Kidney tubule cell (primary cell): ENCODE data around the gene SLIT1.

Experiments used
- DNase-seq: peaks from one replicate; pipeline ENCODE4 v3.0.0-alpha.2; 2018; ENCODE audit warnings: low spot score

The SLIT1 gene

GRCh38 chr10:97200616-97201015 lies 14.9 kb upstream of the SLIT1 start:
- DNase-seq, result peak; percentile 55

GRCh38 chr10:97199152-97199551 lies 13.4 kb upstream of the SLIT1 start:
- DNase-seq, result no peak

- DNase-seq, result no peak
Observed at GRCh38 chr10:97197030-97197500, 11.3 kb upstream of the SLIT1 start.

GRCh38 chr10:97196223-97197029 lies 10.7 kb upstream of the SLIT1 start:
- DNase-seq, result peak; percentile 47

GRCh38 chr10:97195706-97196222 lies 10.0 kb upstream of the SLIT1 start:
- no peak for DNase-seq

- no peak for DNase-seq
Observed at GRCh38 chr10:97192952-97193435, 7.2 kb upstream of the SLIT1 start.

- no peak for DNase-seq
Observed at GRCh38 chr10:97190450-97190849, 4.7 kb upstream of the SLIT1 start.

- no peak for DNase-seq
Observed at GRCh38 chr10:97188261-97188711, 2.5 kb upstream of the SLIT1 start.

GRCh38 chr10:97186911-97187310 lies 1.2 kb upstream of the SLIT1 start:
- DNase-seq, result no peak

- no peak for DNase-seq
Observed at GRCh38 chr10:97184971-97185325, 811 bp downstream of the SLIT1 start.

- DNase-seq, result no peak
Observed at GRCh38 chr10:97183314-97183713, 2.4 kb downstream of the SLIT1 start.

GRCh38 chr10:97182288-97182990 lies 3.3 kb downstream of the SLIT1 start:
- no peak for DNase-seq

- no peak for DNase-seq
Observed at GRCh38 chr10:97180986-97181385, 4.8 kb downstream of the SLIT1 start.

GRCh38 chr10:97180363-97180755 lies 5.4 kb downstream of the SLIT1 start:
- no peak for DNase-seq

GRCh38 chr10:97179731-97180362 lies 5.9 kb downstream of the SLIT1 start:
- DNase-seq, result no peak

GRCh38 chr10:97179311-97179710 lies 6.4 kb downstream of the SLIT1 start:
- no peak for DNase-seq

- no peak for DNase-seq
Observed at GRCh38 chr10:97178074-97178473, 7.7 kb downstream of the SLIT1 start.

- DNase-seq, result no peak
Observed at GRCh38 chr10:97176226-97176625, 9.5 kb downstream of the SLIT1 start.

- DNase-seq, result no peak
Observed at GRCh38 chr10:97175586-97175985, 10.2 kb downstream of the SLIT1 start.

GRCh38 chr10:97174941-97175340 lies 10.8 kb downstream of the SLIT1 start:
- no peak for DNase-seq

GRCh38 chr10:97174276-97174775 lies 11.4 kb downstream of the SLIT1 start:
- no peak for DNase-seq

- no peak for DNase-seq
Observed at GRCh38 chr10:97173036-97173435, 12.7 kb downstream of the SLIT1 start.
